ENCODE results near the gene RNH1.
"Not testable (repeated sequence)": the region's sequence is repeated elsewhere in the genome, so short reads cannot be mapped to it uniquely, and the experiment has no call there.

The RNH1 gene

GRCh38 chr11:516918-517685 lies 10.1 kb upstream of the RNH1 start:
- not testable (repeated sequence) for DNase-seq

GRCh38 chr11:516400-516799 lies 9.4 kb upstream of the RNH1 start:
- no peak for DNase-seq

- DNase-seq = no peak
Measured at GRCh38 chr11:515131-515530, 8.1 kb upstream of the RNH1 start.

- no peak for DNase-seq
Measured at GRCh38 chr11:514606-515005, 7.6 kb upstream of the RNH1 start.

- DNase-seq = no peak
Measured at GRCh38 chr11:512761-513595, 5.9 kb upstream of the RNH1 start.

- DNase-seq = no peak
Measured at GRCh38 chr11:508956-509355, 1.9 kb upstream of the RNH1 start.

GRCh38 chr11:507727-508515 lies 879 bp upstream of the RNH1 start:
- DNase-seq = no peak

- DNase-seq = peak; percentile 100
Measured at GRCh38 chr11:506238-506994, 626 bp downstream of the RNH1 start.

- DNase-seq = no peak
Measured at GRCh38 chr11:504994-505344, 2.1 kb downstream of the RNH1 start.

GRCh38 chr11:504053-504993 lies 2.7 kb downstream of the RNH1 start:
- no peak for DNase-seq

GRCh38 chr11:503179-503981 lies 3.7 kb downstream of the RNH1 start:
- peak; percentile 48 for DNase-seq

- peak; percentile 54 for DNase-seq
Measured at GRCh38 chr11:502288-503178, 4.5 kb downstream of the RNH1 start.

GRCh38 chr11:501683-502287 lies 5.3 kb downstream of the RNH1 start:
- no peak for DNase-seq

- no peak for DNase-seq
Measured at GRCh38 chr11:501001-501682, 5.9 kb downstream of the RNH1 start.

- DNase-seq = no peak
Measured at GRCh38 chr11:499201-500076, 7.6 kb downstream of the RNH1 start.

- no peak for DNase-seq
Measured at GRCh38 chr11:498297-499181, 8.5 kb downstream of the RNH1 start.
